Embryonic facial prominence (tissue), 1 donor: Measurements from ENCODE around the gene SNPH.
"Not testable (repeated sequence)": the region's sequence is repeated elsewhere in the genome, so short reads cannot be mapped to it uniquely, and the experiment has no call there.

Experiments used
- DNase-seq: peaks from one replicate; pipeline ENCODE4 v3.0.0-alpha.2; 2016; ENCODE audit errors: extremely low spot score

The SNPH gene, protein sequence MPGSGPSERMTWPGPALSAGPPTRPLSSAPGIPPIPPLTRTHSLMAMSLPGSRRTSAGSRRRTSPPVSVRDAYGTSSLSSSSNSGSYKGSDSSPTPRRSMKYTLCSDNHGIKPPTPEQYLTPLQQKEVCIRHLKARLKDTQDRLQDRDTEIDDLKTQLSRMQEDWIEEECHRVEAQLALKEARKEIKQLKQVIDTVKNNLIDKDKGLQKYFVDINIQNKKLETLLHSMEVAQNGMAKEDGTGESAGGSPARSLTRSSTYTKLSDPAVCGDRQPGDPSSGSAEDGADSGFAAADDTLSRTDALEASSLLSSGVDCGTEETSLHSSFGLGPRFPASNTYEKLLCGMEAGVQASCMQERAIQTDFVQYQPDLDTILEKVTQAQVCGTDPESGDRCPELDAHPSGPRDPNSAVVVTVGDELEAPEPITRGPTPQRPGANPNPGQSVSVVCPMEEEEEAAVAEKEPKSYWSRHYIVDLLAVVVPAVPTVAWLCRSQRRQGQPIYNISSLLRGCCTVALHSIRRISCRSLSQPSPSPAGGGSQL

DNA sequence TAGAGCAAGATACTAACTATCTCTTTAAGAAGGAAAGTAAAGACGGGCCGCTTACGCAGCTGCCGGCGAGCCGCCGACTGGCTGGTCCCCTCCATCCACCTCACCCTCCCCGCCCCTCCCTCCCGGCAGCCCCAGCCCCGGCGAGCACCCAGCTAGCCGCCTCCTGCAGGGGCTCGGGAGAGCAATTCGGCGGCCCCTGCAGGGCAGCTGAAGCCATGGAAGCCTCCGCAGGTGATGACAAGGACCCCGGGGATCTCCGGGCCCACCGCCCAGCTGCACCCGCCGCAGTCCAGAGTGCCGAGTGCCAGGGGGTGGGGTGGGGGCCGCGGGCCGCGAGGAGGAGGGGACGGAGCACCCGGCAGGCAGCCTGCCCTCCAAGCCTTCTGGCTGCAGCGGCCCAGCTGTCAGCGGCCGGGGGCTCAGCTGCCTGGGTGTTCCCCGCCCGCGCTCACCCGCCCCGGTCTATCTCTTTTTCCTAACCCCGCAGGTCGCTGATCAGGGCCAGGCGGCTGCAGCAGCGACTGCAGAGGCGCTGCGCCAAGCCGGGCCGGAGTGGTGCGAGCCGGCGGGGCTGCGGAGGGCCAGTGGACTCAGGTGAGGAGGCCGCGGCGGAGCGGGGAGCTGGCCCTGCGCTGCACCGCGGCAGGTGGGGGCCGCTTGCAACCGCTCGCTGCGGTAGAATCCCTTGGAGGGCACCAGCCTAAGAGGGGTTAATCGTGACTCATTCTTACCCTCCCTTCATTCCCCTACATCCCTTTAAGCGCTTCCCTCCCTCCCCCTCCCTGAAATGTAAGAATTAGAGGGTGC lies at the start of gene SNPH:
Gene SNPH (plus strand): TSS at position 128 of the 807 bp plus-strand sequence. CDS start 29,946 bp downstream, outside the sequence.
- DNase-seq, result no peak

DNA sequence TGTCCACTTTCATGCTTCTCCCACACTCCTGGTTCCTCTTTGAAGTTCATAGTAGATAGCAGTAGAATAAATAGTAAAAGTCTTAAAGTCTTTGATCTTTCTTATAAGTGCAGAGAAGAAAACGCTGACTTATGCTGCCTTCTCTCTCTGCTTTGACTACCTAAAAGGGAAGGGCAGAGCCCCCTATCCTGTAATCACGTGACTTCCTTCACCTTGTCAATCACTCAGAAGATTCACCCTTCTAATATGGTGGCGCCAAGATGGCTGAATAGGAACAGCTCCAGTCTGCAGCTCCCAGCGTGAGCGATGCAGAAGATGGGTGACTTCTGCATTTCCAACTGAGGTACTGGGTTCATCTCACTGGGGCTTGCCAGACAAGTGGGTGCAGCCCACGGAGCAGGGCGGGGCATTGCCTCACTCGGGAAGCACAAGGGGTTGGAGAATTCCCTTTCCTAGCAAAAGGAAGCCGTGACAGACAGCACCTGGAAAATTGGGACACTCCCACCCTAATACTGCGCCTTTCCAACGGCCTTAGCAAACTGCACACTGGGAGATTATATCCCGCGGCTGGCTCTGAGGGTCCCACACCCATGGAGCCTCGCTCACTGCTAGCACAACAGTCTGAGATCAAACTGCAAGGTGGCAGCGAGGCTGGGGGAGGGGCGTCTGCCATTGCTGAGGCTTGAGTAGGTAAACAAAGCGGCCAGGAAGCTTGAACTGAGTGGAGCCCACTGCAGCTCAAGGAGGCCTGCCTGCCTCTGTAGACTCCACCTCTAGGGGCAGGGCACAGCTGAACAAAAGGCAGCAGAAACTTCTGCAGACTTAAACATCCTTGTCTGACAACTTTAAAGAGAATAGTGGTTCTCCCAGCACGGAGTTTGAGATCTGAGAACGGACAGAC lies 49.3 kb upstream of the SNPH start:
- DNase-seq, result not testable (repeated sequence)

DNA sequence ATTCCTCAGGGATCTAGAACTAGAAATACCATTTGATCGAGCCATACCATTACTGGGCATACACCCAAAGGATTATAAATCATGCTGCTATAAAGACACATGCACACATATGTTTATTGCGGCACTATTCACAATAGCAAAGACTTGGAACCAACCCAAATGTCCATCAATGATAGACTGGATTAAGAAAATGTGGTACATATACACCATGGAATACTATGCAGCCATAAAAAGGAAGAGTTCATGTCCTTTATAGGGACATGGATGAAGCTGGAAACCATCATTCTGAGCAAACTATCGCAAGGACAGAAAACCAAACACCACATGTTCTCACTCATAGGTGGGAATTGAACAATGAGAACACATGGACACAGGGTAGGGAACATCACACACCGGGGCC lies 43.3 kb upstream of the SNPH start:
- DNase-seq, result not testable (repeated sequence)

DNA sequence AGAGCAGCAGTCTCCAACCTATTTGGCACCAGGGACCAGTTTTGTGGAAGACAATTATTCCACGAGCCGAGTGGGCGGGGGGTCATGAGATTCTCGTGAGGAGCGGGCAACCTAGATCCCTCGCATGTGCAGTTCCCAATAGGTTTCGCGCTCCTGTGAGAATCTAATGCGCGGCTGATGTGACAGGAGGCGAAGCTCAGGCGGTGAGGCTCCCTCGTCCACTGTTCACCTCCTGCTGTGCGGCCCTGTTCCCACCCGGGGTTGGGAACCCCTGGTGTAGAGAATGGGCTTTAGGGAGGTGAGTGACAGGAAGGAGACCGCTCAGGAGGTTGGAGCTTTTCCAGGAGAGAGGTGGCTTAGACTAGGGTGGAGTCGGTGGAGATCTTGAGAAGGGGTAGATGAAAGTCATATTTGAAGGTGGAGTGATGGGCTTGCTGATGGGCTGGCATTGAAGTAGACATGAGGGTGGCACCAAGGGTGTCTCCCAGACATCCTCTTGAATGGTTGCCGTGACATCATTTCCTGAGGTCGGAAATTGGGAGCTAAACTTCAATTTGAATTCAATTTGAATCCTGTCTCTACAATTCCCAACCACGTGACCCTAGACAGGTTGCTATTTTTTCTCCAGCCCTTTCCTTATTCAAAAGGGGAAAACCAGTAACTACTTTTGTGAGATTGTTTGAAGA lies 41.7 kb upstream of the SNPH start:
- DNase-seq, result no peak

DNA sequence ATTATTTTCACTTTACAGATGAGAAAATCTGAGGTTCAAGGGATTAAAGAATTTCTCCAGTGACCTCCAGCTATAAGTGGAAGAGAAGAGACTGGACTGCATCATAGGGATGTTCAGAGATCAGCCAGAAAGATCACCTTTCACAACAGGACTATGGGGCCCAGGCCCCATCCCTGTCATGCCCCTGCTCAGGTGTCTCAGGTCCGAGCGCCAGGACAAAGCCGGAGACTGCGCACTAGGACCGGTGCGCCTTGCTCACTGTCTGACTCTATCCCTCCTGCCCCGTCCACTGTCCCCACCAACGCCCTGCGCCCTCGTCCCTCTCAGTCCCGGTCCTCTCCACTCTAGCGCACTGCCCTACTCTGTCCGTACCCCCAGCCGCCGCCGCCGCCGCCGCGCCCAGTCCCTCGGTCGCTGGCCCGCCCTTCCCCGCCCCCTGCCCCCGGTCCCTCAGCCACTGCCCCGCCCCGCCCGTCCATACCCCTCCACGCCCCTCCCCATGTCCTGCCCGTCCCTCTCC lies 40.8 kb upstream of the SNPH start:
- DNase-seq, result no peak

DNA sequence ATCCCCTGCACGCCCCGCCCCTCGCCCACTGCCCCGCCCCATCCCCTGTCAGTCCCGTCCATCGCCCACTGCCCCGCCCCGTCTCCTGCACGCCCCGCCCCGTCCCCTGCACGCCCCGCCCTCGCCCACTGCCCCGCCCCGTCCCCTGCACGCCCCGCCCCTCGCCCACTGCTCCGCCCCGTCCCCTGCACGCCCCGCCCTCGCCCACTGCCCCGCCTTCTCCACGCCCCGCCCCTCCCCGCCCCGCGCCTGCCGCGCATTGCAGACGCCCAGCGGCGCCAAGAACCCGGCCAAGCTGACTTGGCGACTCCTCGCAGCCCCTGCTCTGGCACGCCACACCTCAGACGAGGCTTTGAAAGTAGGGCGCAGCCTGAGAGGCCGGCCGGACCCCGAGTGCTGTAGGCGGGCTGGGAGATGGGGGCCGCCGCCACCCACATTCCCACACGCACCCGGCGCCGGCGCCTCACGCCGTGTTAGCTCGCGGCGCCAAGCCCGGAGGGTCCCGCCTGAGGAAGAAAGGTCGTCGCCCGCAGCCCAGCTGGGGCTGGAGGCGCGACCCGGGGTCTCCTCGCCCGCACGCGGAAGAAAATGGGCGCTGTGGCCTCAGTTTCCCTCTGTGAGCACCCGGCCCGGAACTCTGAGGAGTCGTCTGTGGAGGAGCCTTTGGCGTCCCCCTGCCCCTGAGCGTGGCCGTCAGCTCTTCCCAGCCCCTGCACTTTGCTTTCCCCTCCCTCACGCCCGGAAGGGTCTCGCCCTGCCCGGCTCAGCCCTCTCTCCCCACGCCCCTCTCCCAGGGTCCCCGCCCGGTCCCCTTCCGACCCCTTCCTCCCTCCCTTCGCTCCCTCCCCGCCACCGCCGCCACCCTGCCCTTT lies 40.1 kb upstream of the SNPH start, which contains the start of gene RAD21L1:
Gene RAD21L1 (plus strand): TSS at position 262 of the 872 bp plus-strand sequence. CDS start 2,410 bp downstream, outside the sequence.
- peak; percentile 23 for DNase-seq

DNA sequence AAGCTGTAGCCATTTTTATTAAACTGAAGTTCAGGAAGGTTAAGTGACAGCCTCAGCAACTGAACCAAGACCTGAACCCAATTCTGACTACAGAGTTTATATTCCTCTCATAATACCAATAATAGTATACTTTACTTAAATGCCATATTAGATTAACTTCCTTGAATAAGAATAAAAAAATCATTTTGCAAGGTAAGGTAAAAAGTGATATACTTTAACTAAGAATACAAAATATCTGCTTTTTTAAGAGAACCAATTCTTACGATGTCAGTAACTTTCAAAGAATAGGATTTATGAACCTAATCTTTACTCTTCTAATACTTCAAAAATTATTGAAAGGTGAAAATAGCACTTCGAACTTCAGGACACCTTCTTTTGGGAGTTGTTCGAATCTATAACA lies 36.6 kb upstream of the SNPH start:
- DNase-seq, result no peak

DNA sequence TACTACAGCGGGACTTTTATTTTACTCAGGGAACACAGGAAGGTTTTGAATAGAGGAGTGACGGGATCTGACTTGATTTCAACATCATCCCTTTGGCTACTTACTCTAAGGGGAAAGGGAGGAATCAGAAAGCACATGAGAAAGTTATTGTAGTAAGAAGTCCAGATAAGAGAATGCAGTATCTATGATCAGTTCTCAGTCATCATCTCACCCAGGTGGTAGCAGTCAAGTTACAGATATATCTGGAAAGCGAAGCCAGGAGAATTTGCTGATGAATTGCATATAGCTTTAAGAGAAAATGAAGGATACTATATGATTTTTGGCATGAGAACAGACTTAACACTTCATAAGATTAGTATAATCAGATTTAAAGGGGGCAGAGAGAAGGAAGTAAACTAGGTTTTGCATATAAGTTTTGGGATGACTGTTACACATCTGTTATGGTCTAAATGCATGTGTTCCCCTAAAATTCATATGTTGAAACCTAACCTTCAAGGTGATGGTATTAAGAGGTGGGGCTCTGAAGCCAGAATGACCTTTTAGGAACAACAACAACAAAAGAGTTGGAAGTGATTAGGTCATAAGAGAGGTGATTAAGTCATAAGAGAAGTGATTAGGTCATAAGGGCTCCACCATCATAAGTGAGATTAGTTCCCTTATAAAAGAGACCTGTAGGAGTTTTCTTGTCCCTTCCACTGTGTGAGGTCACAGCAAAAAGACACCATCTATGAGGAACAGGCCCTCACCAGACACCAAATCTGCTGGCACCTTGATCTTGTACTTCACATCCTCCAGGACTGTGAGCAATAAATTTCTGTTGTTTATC lies 33.6 kb upstream of the SNPH start:
- no peak for DNase-seq

DNA sequence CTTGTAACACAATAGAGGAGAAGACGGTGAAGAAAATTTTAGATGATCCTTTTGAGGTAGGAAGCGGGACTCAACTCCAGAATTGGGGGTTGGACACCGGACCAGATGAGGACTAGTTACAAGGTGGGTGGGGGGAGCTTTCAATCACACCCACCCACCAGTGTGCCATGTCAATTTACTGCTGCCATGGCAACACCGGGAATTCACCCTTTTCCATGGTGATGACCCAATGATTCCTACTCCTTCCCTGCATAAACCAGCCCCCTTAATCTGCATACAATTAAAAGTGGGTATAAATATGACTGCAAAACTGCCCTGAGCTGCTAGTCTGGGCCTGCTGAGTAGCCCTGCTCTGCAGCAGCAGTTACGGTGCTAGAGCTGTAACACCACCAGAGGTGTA lies 25.5 kb upstream of the SNPH start:
- DNase-seq, result no peak

DNA sequence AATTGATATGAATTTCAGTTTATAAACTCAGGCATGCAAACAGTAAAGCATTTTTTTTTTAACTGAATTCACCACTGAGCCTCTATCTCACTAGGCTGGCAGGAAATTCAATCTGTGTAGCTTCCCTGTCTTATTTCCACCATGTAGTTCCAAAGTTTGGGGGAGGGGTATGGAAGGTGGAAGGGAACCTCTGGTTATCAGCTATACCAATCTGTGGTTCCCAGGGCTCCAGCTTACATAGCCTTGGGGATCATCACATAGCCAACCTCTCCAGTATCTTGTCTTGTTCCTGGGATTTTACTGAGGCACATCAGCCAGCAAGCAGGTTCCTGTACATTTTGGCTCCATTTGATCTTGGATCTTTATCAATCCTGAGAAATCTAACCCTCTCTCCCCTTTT lies 24.6 kb upstream of the SNPH start:
- no peak for DNase-seq

DNA sequence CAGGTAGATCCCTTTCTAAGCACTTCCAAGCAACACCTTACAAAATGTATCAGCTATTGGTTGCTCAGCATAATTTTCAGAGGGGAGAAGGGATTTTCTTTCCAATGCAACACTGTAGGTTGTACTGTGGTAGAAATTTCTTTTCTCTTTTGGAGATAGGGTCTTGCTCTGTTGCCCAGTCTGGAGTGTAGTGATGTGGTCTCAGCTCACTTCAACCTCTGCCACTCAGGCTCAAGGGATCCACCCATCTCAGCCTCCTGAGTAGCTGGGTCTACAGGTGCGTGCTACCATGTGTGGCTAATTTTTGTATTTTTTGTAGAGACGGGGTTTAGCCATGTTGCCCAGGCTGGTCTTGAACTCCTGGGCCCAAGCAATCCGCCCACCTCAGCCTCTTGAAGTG lies 24.0 kb upstream of the SNPH start:
- DNase-seq, result no peak

DNA sequence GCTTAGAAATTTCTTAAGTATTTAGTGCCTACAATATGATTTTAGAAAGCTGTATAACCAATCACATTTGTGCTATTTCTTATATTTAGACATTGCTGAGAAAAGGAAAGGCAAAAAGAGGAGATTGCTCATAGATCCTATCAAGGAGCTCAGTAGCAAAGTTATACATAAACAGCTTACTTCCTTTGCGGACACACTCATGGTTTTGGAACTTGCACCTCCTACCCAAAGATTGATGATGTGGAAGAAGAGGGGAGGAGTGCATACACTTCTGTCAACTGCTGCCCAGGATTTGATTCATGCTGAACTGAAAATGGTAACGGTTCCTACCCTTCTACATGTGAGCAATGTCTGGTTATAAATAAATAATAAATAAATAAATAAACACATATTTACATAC lies 23.6 kb upstream of the SNPH start:
- no peak for DNase-seq

DNA sequence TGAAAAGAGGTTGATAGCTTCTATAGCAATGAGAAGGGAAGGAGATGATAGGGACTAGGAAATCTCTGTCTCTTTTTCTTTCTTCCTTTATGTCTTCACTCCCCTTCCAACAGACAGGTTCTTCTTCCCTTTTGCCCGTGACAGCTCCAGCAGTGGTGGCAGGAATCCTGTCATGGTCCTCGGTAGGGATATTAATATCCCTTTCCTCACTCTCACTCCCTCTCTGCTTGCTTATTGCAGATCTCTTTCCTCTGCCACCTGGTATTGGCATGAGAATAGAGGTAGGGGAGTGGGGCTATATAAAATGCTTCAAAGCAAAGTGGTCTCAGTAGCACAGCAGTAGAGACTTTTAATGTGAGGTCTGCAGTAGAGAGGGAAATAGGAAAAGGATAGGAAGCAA lies 20.5 kb upstream of the SNPH start:
- DNase-seq, result no peak

DNA sequence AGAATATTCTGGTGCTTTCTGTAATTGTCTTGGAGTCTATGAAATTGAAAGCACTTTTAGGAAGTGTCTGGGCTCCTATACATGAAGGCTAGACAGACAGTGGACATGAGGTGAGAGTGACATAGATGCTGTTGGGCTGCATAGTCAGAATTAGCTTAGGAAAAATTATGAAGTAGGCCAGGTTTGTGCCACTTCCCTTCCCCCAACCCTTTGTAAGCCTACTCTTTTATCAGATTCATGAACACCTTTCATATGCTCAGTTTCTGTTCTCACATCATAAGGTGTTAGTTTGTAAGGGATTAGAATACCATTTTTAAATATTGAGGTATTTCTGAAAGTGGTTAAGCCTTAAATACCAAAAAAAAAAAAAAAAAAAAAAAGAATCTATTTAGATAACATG lies 18.4 kb upstream of the SNPH start:
- no peak for DNase-seq

DNA sequence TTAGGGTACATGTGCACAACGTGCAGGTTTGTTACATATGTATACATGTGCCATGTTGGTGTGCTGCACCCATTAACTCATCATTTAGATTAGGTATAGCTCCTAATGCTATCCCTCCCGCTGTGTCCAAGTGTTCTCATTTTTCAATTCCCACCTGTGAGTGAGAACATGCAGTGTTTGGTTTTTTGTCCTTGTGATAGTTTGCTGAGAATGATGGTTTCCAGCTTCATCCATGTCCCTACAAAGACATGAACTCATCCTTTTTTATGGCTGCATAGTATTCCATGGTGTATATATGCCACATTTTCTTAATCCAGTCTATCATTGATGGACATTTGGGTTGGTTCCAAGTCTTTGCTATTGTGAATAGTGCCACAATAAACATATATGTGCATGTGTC lies 15.8 kb upstream of the SNPH start:
- not testable (repeated sequence) for DNase-seq

DNA sequence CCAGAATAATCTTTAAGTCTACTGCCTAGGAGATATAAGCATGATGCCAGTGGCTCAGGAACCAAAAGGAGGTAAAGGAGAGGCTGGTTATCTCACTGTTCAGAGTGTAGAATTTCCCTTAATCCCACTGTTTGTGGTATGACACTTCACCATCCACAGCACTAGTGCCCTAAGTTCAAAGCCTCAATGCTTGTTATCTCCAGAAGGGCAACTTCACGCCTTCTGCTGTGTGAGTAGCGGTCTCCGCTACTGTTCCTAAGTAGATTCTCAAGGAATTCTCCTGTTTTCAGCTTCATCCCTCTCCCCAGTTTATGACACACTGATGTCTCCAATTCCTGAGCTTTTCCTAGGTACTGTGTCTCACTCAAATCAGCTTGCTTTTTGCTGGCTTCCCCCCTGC lies 13.7 kb upstream of the SNPH start:
- DNase-seq, result no peak

DNA sequence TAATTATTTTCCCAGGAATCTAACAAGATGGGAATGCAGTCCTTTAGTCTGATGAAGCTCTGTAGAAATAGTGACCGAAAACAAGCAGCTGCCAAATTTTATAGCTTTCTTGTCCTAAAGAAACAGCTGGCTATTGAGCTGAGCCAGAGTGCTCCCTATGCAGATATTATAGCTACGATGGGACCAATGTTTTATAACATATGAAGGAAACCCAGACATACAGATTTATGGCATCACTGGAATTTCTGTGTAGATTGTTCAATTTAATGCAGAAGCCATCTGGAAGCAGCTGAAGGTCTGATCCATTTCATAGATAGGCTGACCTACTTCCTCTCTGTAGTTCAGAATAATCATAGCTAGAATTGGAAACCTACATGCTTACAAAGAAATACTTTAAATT lies 11.8 kb upstream of the SNPH start:
- DNase-seq, result no peak

DNA sequence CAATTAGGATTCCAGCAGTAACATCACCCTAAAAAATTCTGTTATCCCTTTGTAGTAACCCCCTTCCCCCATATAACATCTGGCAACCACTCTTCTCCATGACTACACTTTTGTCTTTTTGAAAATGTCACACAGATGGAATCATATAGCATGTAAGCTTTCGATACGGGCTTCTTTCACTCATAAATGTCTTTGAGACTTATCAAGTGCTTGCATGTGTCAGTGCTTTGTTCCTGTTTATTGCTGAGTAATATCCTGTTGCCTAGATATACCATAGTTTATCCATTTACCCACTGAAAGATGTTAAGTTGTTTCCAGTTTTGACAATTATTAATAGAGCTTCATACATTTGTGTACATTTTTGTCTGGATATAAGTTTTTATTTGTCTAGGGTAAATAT lies 10.4 kb upstream of the SNPH start:
- DNase-seq, result no peak

DNA sequence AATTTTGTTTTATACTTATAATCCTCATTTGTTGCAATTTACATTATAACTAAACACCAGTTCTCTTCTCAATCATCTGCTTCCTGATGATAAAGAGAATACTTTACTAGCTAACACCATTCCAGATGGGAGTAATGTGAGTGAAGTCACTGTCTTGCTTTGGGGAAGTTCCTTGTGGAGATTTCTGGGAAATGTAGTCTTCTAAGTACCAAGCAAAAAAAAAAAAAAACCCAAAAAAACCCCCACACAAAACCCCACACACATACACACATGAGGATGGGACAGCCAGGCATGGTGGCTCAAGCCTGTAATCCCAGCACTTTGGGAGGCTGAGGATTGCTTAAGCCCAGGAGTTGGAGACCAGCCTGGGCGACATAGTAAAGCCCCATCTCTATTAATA lies 2.2 kb upstream of the SNPH start:
- DNase-seq, result no peak
